ENCODE measurements around the gene CAMTA1.

DNA sequence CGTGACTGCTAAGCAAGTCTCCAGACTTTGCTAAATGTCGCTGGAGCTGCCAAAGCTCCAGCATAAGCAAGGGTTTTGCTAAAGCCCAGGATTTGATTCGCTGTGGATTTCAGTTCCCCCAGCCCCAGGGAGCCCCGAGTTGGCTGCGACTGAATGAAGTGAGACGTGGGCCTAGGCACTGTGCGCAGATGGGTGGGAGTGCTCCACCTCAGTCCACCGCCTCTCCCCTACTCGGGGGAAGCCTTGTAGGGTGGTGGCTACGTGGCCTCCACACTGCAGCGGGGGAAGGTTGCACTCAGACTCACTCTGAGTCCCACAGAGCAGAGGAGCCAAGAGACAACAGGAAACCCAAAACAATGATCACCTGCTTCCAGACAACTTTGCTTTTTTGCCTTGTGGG is 588.0 kb downstream of the CAMTA1 start:
- TF ChIP-seq, protein P1, sequence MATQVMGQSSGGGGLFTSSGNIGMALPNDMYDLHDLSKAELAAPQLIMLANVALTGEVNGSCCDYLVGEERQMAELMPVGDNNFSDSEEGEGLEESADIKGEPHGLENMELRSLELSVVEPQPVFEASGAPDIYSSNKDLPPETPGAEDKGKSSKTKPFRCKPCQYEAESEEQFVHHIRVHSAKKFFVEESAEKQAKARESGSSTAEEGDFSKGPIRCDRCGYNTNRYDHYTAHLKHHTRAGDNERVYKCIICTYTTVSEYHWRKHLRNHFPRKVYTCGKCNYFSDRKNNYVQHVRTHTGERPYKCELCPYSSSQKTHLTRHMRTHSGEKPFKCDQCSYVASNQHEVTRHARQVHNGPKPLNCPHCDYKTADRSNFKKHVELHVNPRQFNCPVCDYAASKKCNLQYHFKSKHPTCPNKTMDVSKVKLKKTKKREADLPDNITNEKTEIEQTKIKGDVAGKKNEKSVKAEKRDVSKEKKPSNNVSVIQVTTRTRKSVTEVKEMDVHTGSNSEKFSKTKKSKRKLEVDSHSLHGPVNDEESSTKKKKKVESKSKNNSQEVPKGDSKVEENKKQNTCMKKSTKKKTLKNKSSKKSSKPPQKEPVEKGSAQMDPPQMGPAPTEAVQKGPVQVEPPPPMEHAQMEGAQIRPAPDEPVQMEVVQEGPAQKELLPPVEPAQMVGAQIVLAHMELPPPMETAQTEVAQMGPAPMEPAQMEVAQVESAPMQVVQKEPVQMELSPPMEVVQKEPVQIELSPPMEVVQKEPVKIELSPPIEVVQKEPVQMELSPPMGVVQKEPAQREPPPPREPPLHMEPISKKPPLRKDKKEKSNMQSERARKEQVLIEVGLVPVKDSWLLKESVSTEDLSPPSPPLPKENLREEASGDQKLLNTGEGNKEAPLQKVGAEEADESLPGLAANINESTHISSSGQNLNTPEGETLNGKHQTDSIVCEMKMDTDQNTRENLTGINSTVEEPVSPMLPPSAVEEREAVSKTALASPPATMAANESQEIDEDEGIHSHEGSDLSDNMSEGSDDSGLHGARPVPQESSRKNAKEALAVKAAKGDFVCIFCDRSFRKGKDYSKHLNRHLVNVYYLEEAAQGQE (IDR thresholded peaks at IDR 0.05; ENCODE audit: insufficient read depth in 1 of 2, low read depth in 2 of 2, low read length in 1 of 2), result no peak
- no peak for TF ChIP-seq POLR2AphosphoS5 (IDR thresholded peaks at IDR 0.05; ENCODE audit: low read depth, low read length)
- TF ChIP-seq, protein P2, sequence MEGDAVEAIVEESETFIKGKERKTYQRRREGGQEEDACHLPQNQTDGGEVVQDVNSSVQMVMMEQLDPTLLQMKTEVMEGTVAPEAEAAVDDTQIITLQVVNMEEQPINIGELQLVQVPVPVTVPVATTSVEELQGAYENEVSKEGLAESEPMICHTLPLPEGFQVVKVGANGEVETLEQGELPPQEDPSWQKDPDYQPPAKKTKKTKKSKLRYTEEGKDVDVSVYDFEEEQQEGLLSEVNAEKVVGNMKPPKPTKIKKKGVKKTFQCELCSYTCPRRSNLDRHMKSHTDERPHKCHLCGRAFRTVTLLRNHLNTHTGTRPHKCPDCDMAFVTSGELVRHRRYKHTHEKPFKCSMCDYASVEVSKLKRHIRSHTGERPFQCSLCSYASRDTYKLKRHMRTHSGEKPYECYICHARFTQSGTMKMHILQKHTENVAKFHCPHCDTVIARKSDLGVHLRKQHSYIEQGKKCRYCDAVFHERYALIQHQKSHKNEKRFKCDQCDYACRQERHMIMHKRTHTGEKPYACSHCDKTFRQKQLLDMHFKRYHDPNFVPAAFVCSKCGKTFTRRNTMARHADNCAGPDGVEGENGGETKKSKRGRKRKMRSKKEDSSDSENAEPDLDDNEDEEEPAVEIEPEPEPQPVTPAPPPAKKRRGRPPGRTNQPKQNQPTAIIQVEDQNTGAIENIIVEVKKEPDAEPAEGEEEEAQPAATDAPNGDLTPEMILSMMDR (IDR thresholded peaks at IDR 0.05), result no peak
- no peak for TF ChIP-seq SIN3A (IDR thresholded peaks at IDR 0.05; ENCODE audit: borderline replicate concordance, insufficient read depth, low read depth, low read length)
- TF ChIP-seq TCF7L2 (IDR thresholded peaks at IDR 0.05; ENCODE audit: low read depth, low read length), result no peak
